ENCODE data around the gene XIRP2.

The XIRP2 gene

DNA sequence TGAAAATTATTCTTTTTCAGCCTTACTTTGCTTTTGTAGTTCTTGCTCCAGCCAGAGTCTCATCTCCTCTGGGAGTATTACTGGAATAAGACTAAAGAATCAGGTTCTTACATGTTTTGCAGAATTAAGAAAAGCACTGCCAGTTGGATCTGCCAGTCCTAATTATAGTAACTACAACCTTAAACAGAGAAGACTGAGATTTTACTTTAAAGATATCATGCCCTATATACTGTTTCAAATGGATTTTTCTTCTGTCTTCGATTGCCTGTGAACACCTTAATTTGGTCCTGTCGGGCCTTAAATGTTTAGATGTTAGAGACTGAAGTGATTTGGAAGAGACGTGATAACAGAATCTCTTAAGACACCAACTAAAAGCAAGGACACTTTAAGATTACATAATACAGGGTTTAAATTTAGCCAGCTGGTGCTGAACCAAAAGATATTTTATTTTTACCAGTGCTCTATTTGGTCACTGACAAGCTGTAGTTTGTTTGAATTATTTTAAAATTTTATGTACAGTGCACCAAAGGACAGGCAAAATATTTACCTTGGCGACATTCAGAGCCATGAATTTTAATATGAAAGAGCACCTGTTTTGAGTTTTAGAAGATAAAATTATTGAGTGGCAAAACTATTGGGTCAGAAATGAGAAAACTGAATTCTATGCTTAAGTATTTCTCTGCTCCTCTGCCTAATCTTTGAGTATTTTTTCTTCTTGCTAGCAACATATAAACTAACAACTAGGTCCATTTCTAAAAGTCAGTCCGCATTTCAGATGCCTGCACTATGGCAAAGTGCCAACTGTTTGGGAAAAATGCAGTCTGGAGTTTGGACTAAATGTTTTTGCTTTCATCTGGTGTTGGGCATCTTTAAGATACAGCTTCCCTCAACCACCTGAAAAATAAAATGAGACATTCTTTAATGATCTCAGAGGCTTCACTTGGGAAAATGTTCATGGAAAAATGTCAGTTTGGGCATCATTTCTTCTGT, 300.0 kb downstream of the XIRP2 start:
- H3K9me3 ChIP-seq (ENCODE audit: control insufficient read depth, insufficient read depth, low read length) = no peaks in the 10 kb centered on the region
- no peak overlapping the region for H3K9ac ChIP-seq (ENCODE audit: low read depth, low read length)
- H3K27me3 ChIP-seq (ENCODE audit: control insufficient read depth, insufficient read depth, low read length) = no peaks in the 10 kb centered on the region
- H3K4me1 ChIP-seq (ENCODE audit: control insufficient read depth, insufficient read depth, low read length) = peaks cover 18% of the 10 kb centered on the region
- no peak overlapping the region for H3K27ac ChIP-seq (ENCODE audit: low read depth, low read length)
- no peak overlapping the region for H3K4me3 ChIP-seq (ENCODE audit: low read depth, low read length)
- H3K36me3 ChIP-seq (ENCODE audit: control insufficient read depth, insufficient read depth, low read length) = no peaks in the 10 kb centered on the region

GRCh38 chr2:167190053-167190452, 301.8 kb downstream of the XIRP2 start:
- Histone ChIP-seq H3K9me3 (ENCODE audit: control insufficient read depth, insufficient read depth, low read length) (no peaks in the 10 kb centered on the region), H3K4me3 (ENCODE audit: low read depth, low read length) (no peak overlapping the region), H3K27ac (ENCODE audit: low read depth, low read length) (no peak overlapping the region), H3K36me3 (ENCODE audit: control insufficient read depth, insufficient read depth, low read length) (no peaks in the 10 kb centered on the region), H3K4me1 (ENCODE audit: control insufficient read depth, insufficient read depth, low read length) (peaks cover 18% of the 10 kb centered on the region), H3K27me3 (ENCODE audit: control insufficient read depth, insufficient read depth, low read length) (no peaks in the 10 kb centered on the region), H3K9ac (ENCODE audit: low read depth, low read length) (no peak overlapping the region)

DNA sequence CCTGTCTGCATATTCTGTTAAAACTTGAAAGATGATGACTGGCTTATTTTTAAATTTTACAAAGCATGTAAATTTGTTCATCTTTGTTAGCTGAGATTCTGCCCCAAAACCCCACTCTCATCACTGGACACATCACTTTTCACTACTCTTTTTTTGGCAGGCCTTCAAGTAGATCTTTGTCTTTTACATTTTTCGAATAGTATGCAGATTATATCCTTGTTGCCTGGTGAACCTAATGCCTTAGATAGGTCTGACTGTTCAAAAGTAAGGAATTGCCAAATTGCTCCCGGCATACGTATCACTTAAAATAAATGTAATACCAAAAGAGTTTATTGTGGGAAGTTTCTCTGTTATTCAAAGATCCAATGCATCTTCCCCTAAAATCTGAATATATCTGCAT, 303.3 kb downstream of the XIRP2 start:
- H3K4me3 ChIP-seq (ENCODE audit: low read depth, low read length) = no peak overlapping the region
- no peak overlapping the region for H3K9ac ChIP-seq (ENCODE audit: low read depth, low read length)
- H3K27me3 ChIP-seq (ENCODE audit: control insufficient read depth, insufficient read depth, low read length) = no peaks in the 10 kb centered on the region
- H3K4me1 ChIP-seq (ENCODE audit: control insufficient read depth, insufficient read depth, low read length) = peaks cover 15% of the 10 kb centered on the region
- no peak overlapping the region for H3K27ac ChIP-seq (ENCODE audit: low read depth, low read length)
- no peaks in the 10 kb centered on the region for H3K36me3 ChIP-seq (ENCODE audit: control insufficient read depth, insufficient read depth, low read length)
- no peaks in the 10 kb centered on the region for H3K9me3 ChIP-seq (ENCODE audit: control insufficient read depth, insufficient read depth, low read length)

DNA sequence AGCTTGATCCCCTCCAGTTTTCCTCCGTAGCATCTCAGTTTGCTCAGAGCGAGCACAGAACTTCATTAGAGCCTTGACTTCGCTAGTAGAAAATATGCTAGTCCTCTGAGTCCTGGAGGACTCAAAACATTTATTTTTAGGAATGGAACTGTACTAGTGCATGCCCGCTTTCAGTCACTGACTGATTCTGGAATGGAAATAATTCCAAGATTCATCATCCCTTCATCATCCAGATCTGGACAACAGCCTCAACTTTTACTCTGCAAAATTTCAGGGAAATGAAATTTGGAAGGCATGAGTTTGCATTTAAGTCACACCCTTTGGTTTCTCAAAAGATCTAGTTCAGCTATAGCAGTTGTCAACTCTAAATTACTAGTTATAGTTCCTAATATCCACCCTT, 304.6 kb downstream of the XIRP2 start:
- no peaks in the 10 kb centered on the region for H3K27me3 ChIP-seq (ENCODE audit: control insufficient read depth, insufficient read depth, low read length)
- H3K36me3 ChIP-seq (ENCODE audit: control insufficient read depth, insufficient read depth, low read length) = no peaks in the 10 kb centered on the region
- H3K9me3 ChIP-seq (ENCODE audit: control insufficient read depth, insufficient read depth, low read length) = no peaks in the 10 kb centered on the region
- H3K4me3 ChIP-seq (ENCODE audit: low read depth, low read length) = no peak overlapping the region
- H3K27ac ChIP-seq (ENCODE audit: low read depth, low read length) = no peak overlapping the region
- no peak overlapping the region for H3K9ac ChIP-seq (ENCODE audit: low read depth, low read length)
- peaks cover 11% of the 10 kb centered on the region for H3K4me1 ChIP-seq (ENCODE audit: control insufficient read depth, insufficient read depth, low read length)

- H3K27me3 ChIP-seq (ENCODE audit: control insufficient read depth, insufficient read depth, low read length) = no peaks in the 10 kb centered on the region
- H3K4me3 ChIP-seq (ENCODE audit: low read depth, low read length) = no peak overlapping the region
- H3K9ac ChIP-seq (ENCODE audit: low read depth, low read length) = no peak overlapping the region
- no peak overlapping the region for H3K27ac ChIP-seq (ENCODE audit: low read depth, low read length)
- H3K4me1 ChIP-seq (ENCODE audit: control insufficient read depth, insufficient read depth, low read length) = 0 out of 2 replicates have a peak, but pooled peaks cover 2% of the 10 kb centered on the region
- no peaks in the 10 kb centered on the region for H3K36me3 ChIP-seq (ENCODE audit: control insufficient read depth, insufficient read depth, low read length)
- H3K9me3 ChIP-seq (ENCODE audit: control insufficient read depth, insufficient read depth, low read length) = no peaks in the 10 kb centered on the region
Observed at GRCh38 chr2:167196461-167197252, 308.4 kb downstream of the XIRP2 start.

GRCh38 chr2:167198009-167198408, 309.7 kb downstream of the XIRP2 start:
- Histone ChIP-seq H3K9ac (ENCODE audit: low read depth, low read length) (no peak overlapping the region), H3K4me3 (ENCODE audit: low read depth, low read length) (no peak overlapping the region), H3K27ac (ENCODE audit: low read depth, low read length) (no peak overlapping the region), H3K36me3 (ENCODE audit: control insufficient read depth, insufficient read depth, low read length) (no peaks in the 10 kb centered on the region), H3K4me1 (ENCODE audit: control insufficient read depth, insufficient read depth, low read length) (no peaks in the 10 kb centered on the region), H3K9me3 (ENCODE audit: control insufficient read depth, insufficient read depth, low read length) (no peaks in the 10 kb centered on the region), H3K27me3 (ENCODE audit: control insufficient read depth, insufficient read depth, low read length) (no peaks in the 10 kb centered on the region)

- no peaks in the 10 kb centered on the region for H3K4me1 ChIP-seq (ENCODE audit: control insufficient read depth, insufficient read depth, low read length)
- no peak overlapping the region for H3K27ac ChIP-seq (ENCODE audit: low read depth, low read length)
Observed at GRCh38 chr2:167198576-167198975, 310.3 kb downstream of the XIRP2 start.

GRCh38 chr2:167200019-167200418, 311.7 kb downstream of the XIRP2 start:
- Histone ChIP-seq H3K36me3 (ENCODE audit: control insufficient read depth, insufficient read depth, low read length) (no peaks in the 10 kb centered on the region), H3K9ac (ENCODE audit: low read depth, low read length) (no peak overlapping the region), H3K4me1 (ENCODE audit: control insufficient read depth, insufficient read depth, low read length) (no peaks in the 10 kb centered on the region), H3K27me3 (ENCODE audit: control insufficient read depth, insufficient read depth, low read length) (no peaks in the 10 kb centered on the region), H3K9me3 (ENCODE audit: control insufficient read depth, insufficient read depth, low read length) (no peaks in the 10 kb centered on the region), H3K27ac (ENCODE audit: low read depth, low read length) (no peak overlapping the region), H3K4me3 (ENCODE audit: low read depth, low read length) (no peak overlapping the region)

More at GRCh38 chr2:167198576-167198975, 310.3 kb downstream of the XIRP2 start:
- H3K4me3 ChIP-seq (ENCODE audit: low read depth, low read length) = no peak overlapping the region
- no peaks in the 10 kb centered on the region for H3K27me3 ChIP-seq (ENCODE audit: control insufficient read depth, insufficient read depth, low read length)
- no peaks in the 10 kb centered on the region for H3K9me3 ChIP-seq (ENCODE audit: control insufficient read depth, insufficient read depth, low read length)
- H3K36me3 ChIP-seq (ENCODE audit: control insufficient read depth, insufficient read depth, low read length) = no peaks in the 10 kb centered on the region
- H3K9ac ChIP-seq (ENCODE audit: low read depth, low read length) = no peak overlapping the region

GRCh38 chr2:167209784-167210183, 321.5 kb downstream of the XIRP2 start:
- no peaks in the 10 kb centered on the region for H3K36me3 ChIP-seq (ENCODE audit: control insufficient read depth, insufficient read depth, low read length)
- H3K9ac ChIP-seq (ENCODE audit: low read depth, low read length) = no peak overlapping the region
- H3K4me3 ChIP-seq (ENCODE audit: low read depth, low read length) = no peak overlapping the region
- peaks cover 9% of the 10 kb centered on the region; the same call in 1 of the 2 replicates for H3K4me1 ChIP-seq (ENCODE audit: control insufficient read depth, insufficient read depth, low read length)
- no peaks in the 10 kb centered on the region for H3K9me3 ChIP-seq (ENCODE audit: control insufficient read depth, insufficient read depth, low read length)
- no peaks in the 10 kb centered on the region for H3K27me3 ChIP-seq (ENCODE audit: control insufficient read depth, insufficient read depth, low read length)
- H3K27ac ChIP-seq (ENCODE audit: low read depth, low read length) = no peak overlapping the region

GRCh38 chr2:167212014-167212648, 323.9 kb downstream of the XIRP2 start:
- H3K27me3 ChIP-seq (ENCODE audit: control insufficient read depth, insufficient read depth, low read length) = no peaks in the 10 kb centered on the region
- no peaks in the 10 kb centered on the region for H3K36me3 ChIP-seq (ENCODE audit: control insufficient read depth, insufficient read depth, low read length)
- no peak overlapping the region for H3K27ac ChIP-seq (ENCODE audit: low read depth, low read length)
- H3K9me3 ChIP-seq (ENCODE audit: control insufficient read depth, insufficient read depth, low read length) = no peaks in the 10 kb centered on the region
- H3K9ac ChIP-seq (ENCODE audit: low read depth, low read length) = no peak overlapping the region
- H3K4me1 ChIP-seq (ENCODE audit: control insufficient read depth, insufficient read depth, low read length) = peaks cover 9% of the 10 kb centered on the region; the same call in 1 of the 2 replicates
- no peak overlapping the region for H3K4me3 ChIP-seq (ENCODE audit: low read depth, low read length)
